A673 (cell line): ENCODE measurements around the gene KCNH5. TPM values are rescaled to one million over a fixed set of nuclear protein-coding genes. Genes with fewer than 3 reads are reported as not detected.

ENCODE experiments used
- BruUV-seq: library from RNA; stranded (reverse); fragments of 400-500 nt; replicated peaks from 2 replicates; lab custom pipeline; 2021; lab: Mats Ljungman, UMichigan
- CTCF ChIA-PET: fragments of 300-600 bp; sonication (Branson Sonifier 250); formaldehyde crosslinking; loops from one replicate; lab custom pipeline; 2022; ENCODE audit warnings: antibody characterized with exemption; lab: Charles Lee
- POLR2A ChIA-PET: fragments of 300-600 bp; sonication (Branson Sonifier 250); formaldehyde crosslinking; loops from one replicate; lab custom pipeline; 2022; ENCODE audit warnings: antibody characterized with exemption; ENCODE audit not compliant: low non-redundant PET; lab: Charles Lee
- DNase-seq: peaks from one replicate; pipeline ENCODE4 v3.0.0-alpha.2; 2015; ENCODE audit warnings: low spot score
- H3K27ac ChIP-seq: fragments of 200-600 bp; sonication (generic); 2 replicates; pipeline ENCODE4 v1.5.1; 2016; ENCODE audit warnings: mixed run types, low read depth, mild to moderate bottlenecking, mixed read lengths, antibody characterized with exemption, low read length; ENCODE audit not compliant: poor library complexity, severe bottlenecking
- H3K27me3 ChIP-seq: fragments of 200-600 bp; sonication (generic); replicated peaks from 2 replicates; pipeline ENCODE4 v1.6.1; 2017; ENCODE audit warnings: mixed run types, low read depth, mild to moderate bottlenecking, mixed read lengths, antibody characterized with exemption, low read length; ENCODE audit not compliant: insufficient read depth, poor library complexity
- H3K36me3 ChIP-seq: fragments of 200-600 bp; sonication (generic); 2 replicates; pipeline ENCODE4 v1.6.1; 2016; ENCODE audit warnings: mixed run types, mild to moderate bottlenecking, mixed read lengths, antibody characterized with exemption, low read length; ENCODE audit not compliant: insufficient read depth, poor library complexity, severe bottlenecking
- H3K4me1 ChIP-seq: fragments of 200-600 bp; sonication (generic); 2 replicates; pipeline ENCODE4 v1.6.1; 2017; ENCODE audit warnings: mixed run types, mild to moderate bottlenecking, mixed read lengths, antibody characterized with exemption, low read length; ENCODE audit not compliant: insufficient read depth, poor library complexity, severe bottlenecking
- H3K4me3 ChIP-seq: fragments of 200-600 bp; sonication (generic); 2 replicates; pipeline ENCODE4 v1.5.1; 2016; ENCODE audit warnings: low read depth, mixed run types, mild to moderate bottlenecking, mixed read lengths, low read length; ENCODE audit not compliant: poor library complexity, severe bottlenecking
- H3K9me3 ChIP-seq: fragments of 200-600 bp; sonication (generic); 2 replicates; pipeline ENCODE4 v1.6.1; 2016; ENCODE audit warnings: mixed run types, low read depth, mild to moderate bottlenecking, mixed read lengths, antibody characterized with exemption, low read length; ENCODE audit not compliant: poor library complexity, severe bottlenecking
- EZH2 ChIP-seq: fragments of 200-600 bp; sonication (generic); IDR thresholded peaks from 2 replicates; pipeline ENCODE4 v1.6.1; 2017; ENCODE audit warnings: borderline replicate concordance, low read depth, mild to moderate bottlenecking, mixed read lengths, antibody characterized with exemption, low read length; ENCODE audit not compliant: poor library complexity, severe bottlenecking
- intact Hi-C: fragments of 100-400 bp; cut with micrococcal nuclease; formaldehyde crosslinking; loops from one replicate; pipeline ENCODE4 v1.10.0; 2022; ENCODE audit not compliant: unreplicated experiment
- total RNA-seq: library from RNA; stranded (reverse); gene quantifications from 2 replicates; pipeline ENCODE4 v1.2.3, GENCODE V29; 2021
- TF ChIP-seq, protein P1 (sequence below): fragments of 300-800, 200-600 bp; sonication (generic); conservative IDR thresholded peaks from 2 replicates; pipeline ENCODE4 v1.5.1; 2017; ENCODE audit warnings: low read depth, mild to moderate bottlenecking, antibody characterized with exemption, low read length, moderate library complexity, mixed read lengths

The KCNH5 gene
- total RNA-seq, 1 experiment from 2014 or later = 27.9 TPM

DNA sequence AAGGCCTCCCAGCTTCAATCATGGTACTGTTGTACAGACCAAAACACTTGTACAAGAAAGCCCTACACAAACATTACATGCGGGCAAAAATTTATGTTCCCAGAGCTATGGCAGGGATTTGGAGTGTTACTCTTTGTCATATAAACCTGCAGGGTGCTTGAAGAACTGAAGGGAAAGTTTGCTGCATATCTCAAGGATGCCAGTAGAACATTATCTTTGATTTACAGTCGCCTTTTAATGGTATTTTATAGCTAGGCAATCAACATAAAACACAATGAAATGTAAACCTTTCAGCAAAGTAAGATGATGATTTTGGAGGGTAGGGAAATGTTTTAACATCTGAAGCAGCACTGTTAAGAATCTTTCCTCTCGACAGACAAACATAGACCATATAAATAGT lies 305.6 kb downstream of the KCNH5 start:
- peaks cover 5% of the 10 kb centered on the region for H3K9me3 ChIP-seq
- intact Hi-C loops = no loop called here
- no peaks in the 10 kb centered on the region for H3K36me3 ChIP-seq
- POLR2A ChIA-PET = no interaction called here
- no peak overlapping the region for H3K4me3 ChIP-seq
- DNase-seq = no peak
- BruUV-seq = no TSS peak
- H3K27ac ChIP-seq = no peak overlapping the region
- CTCF ChIA-PET = no interaction called here
- no peak for TF ChIP-seq EZH2
- TF ChIP-seq, protein P1, sequence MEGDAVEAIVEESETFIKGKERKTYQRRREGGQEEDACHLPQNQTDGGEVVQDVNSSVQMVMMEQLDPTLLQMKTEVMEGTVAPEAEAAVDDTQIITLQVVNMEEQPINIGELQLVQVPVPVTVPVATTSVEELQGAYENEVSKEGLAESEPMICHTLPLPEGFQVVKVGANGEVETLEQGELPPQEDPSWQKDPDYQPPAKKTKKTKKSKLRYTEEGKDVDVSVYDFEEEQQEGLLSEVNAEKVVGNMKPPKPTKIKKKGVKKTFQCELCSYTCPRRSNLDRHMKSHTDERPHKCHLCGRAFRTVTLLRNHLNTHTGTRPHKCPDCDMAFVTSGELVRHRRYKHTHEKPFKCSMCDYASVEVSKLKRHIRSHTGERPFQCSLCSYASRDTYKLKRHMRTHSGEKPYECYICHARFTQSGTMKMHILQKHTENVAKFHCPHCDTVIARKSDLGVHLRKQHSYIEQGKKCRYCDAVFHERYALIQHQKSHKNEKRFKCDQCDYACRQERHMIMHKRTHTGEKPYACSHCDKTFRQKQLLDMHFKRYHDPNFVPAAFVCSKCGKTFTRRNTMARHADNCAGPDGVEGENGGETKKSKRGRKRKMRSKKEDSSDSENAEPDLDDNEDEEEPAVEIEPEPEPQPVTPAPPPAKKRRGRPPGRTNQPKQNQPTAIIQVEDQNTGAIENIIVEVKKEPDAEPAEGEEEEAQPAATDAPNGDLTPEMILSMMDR = no peak
- H3K4me1 ChIP-seq = peaks cover 28% of the 10 kb centered on the region
- no peaks in the 10 kb centered on the region for H3K27me3 ChIP-seq

DNA sequence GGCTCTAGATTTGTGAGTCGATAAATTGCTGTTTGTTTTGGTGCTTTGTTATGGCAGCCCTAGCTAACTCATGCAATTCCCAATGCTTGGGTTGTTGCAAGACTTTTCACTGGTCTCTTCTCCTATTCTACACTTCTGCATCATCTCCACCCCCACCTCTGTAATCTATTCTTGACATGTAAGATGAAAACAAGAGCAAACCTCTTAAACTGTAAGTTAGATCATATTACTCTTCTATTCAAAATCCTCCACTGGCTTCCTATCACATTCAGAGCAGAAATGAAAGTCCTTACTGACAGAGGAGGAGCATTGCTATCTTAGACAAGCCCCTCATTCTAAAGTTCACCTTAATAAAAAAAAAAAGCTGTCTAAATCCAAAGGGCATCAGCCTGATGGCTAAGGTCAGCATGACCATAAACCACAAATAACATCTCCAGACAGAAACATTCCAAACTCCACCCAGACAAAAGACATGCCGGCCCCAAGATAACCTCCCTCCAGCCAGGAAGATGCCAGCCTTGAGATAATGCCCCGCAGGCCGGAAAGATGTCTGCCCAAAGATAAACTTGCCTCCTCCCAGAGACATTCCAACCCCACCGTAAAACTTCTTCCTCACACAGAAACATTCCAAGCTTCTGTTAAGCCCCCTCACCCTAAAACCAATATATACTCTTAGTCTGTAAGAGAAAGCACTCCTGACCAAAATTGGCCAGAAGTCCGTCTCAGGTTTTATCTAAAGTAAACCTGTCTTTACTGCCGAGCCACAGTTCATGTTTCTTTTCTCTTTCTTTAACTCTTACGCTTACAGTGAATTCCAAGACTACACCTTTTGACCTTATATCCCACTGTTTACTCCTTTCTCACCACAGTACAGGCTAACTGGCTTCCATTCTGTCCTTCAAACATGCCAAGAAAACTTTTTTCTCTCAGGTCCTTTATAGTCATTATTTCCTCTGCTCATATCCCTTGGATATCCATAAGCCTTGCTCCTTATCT lies 308.9 kb downstream of the KCNH5 start:
- BruUV-seq = no TSS peak
- TF ChIP-seq, protein P1 = no peak
- TF ChIP-seq EZH2 = no peak
- intact Hi-C loops = no loop called here
- no peak overlapping the region for H3K27ac ChIP-seq
- DNase-seq = no peak
- H3K27me3 ChIP-seq = no peaks in the 10 kb centered on the region
- CTCF ChIA-PET = no interaction called here
- peaks cover 5% of the 10 kb centered on the region for H3K9me3 ChIP-seq
- H3K4me3 ChIP-seq = no peak overlapping the region
- H3K4me1 ChIP-seq = peaks cover 5% of the 10 kb centered on the region
- POLR2A ChIA-PET = interaction anchor here (0.7 kb wide), 1 partner anchor 21 kb away, joined by 3 read pairs; no protein-coding TSS in a partner anchor
- no peaks in the 10 kb centered on the region for H3K36me3 ChIP-seq

DNA sequence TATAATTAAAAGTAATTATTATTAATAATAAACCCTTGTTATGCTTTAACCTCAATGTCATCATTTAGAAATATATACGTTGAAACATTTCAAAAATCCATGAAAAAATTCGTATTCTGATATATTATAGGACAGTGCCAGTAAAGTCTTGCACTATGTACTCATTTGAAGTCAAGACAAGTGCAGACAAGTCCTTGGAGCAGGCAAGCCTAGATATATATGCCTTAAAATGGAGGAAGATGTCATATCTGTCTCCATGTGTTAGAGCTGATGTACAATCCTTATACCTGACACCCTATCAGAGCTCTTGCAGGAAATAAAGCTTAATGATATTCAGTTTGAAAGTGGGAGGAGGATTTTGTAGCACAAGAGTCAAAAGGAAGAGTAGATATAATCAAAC lies 310.4 kb downstream of the KCNH5 start:
- POLR2A ChIA-PET = no interaction called here
- no peak overlapping the region for H3K27ac ChIP-seq
- BruUV-seq = no TSS peak
- peaks cover 5% of the 10 kb centered on the region for H3K9me3 ChIP-seq
- H3K36me3 ChIP-seq = no peaks in the 10 kb centered on the region
- no peaks in the 10 kb centered on the region for H3K4me1 ChIP-seq
- no peak overlapping the region for H3K4me3 ChIP-seq
- no peak for DNase-seq
- H3K27me3 ChIP-seq = no peaks in the 10 kb centered on the region
- intact Hi-C loops = no loop called here
- TF ChIP-seq, protein P1 = no peak
- no peak for TF ChIP-seq EZH2
- CTCF ChIA-PET = no interaction called here
